Measurements from ENCODE around the gene CCDC184.
"Not testable (repeated sequence)": the region's sequence is repeated elsewhere in the genome, so short reads cannot be mapped to it uniquely, and the experiment has no call there.

Gene CCDC184

DNA sequence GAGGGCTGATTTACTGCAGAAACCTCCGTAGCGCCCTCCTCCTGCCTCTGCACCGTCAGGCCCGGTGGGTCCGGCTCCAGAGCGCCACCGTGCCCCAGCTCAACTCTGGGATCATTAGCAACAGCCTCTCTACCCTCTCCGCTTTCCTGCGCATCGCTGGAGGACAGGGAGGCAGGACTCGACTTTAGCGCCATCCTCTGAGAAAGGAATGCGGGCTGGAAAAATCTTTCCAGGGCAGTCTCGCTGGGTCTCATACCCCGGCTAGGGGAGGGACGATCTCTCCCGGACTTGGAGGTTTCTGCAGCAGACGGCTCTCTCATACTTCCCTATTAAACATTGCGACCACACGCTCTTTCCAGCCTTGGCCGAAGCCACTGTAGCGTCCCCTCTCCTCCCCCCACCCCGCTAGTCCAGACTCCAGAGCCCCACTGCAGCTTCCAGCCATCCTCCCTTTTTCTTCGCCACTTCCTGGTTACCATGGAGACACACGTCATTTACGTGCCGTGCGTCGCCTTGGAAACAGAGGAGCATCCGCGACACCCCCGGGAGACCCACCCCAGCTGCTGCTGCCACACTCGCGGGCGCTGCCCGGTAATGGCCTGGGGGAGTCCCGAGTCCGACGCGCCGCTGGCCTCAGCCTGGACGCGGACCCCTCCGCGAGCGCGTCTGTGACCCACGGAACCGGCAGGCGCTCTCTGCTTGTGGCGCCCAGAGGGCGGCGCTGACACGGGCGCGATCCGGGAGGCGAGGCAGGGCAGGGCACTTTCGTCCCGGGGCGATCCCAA is at the start of gene CCDC184:
Gene CCDC184, plus strand, starts transcription at position 554 of the 785 bp plus-strand sequence. CDS start 479 bp downstream, outside the sequence.
- peak; percentile 46 to 57 for DNase-seq (ENCODE audit: low read depth in 1 of 2, low spot score in 1 of 2)

DNA sequence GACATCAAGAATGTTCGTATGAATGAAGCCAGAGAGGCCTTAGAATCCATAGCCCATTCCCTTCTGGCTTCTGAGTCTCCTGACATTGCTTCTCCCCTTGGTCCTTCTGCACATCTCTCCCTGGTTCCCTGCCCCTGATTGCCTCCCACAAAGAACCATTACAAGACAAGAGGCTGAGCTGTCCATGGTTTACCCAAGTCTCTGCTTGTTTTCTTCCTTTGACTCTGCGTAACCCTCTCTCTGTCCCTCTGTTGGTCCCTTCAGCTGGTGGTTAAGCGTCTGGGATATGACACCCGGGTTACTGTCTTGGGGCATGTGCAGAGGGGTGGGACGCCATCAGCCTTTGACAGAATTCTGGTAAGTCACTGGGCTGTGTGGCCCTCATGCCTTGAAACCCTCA is 48.4 kb upstream of the CCDC184 start:
- DNase-seq (ENCODE audit: low read depth in 1 of 2, low spot score in 1 of 2) = no peak

DNA sequence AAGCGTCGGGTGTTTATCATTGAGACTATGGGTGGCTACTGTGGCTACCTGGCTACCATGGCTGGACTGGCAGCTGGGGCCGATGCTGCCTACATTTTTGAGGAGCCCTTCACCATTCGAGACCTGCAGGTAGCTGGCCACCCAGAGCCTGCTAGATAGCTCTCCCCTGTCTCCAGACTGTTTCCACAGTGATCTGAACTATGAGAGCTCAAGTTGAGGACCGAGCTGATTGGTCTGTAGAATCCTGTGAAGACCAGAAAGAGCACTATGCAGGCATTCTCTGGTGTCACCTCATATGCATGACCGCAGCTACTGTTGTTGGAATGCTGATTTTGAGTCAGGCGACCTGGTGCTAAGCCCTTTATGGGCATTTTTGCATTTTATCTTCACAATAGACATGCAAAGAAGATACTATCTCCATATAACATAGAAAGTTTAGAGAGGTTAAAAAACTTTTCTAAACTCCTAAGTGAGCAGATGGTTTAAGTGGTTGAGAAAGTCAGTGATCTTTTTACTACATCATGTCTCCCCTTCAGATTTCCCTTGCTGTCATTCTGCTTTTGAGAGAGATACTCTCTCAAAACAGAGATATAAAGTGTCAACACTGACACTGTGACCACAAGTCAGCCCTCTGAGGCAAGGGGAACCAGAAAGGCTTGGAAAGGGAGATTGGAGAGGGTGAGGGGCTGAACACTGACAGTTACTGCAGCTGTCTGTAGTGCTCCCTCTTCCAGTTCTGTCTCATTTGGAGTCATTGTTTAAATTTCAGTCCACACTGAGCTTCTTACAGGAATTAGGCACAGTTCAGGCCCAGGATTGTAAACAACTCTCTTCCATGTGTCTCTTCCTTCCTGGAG is 40.4 kb upstream of the CCDC184 start:
- DNase-seq (ENCODE audit: low read depth in 1 of 2, low spot score in 1 of 2) = no peak

DNA sequence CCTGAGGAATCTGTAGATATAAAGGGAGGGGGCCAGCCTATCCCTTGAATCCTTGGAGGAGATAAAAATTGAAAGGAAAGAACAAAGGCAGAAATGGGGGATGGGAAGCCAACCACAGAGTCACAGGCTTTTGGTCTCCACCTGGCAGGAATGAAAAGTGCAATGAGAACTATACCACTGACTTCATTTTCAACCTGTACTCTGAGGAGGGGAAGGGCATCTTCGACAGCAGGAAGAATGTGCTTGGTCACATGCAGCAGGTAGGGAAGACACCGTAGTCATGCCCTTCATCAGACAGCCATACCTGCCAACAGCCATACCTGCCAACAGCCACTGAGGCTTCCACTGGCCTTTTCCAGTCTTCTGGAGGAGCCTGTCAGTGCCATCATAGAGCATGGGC is 39.5 kb upstream of the CCDC184 start:
- DNase-seq (ENCODE audit: low read depth in 1 of 2, low spot score in 1 of 2) = no peak

DNA sequence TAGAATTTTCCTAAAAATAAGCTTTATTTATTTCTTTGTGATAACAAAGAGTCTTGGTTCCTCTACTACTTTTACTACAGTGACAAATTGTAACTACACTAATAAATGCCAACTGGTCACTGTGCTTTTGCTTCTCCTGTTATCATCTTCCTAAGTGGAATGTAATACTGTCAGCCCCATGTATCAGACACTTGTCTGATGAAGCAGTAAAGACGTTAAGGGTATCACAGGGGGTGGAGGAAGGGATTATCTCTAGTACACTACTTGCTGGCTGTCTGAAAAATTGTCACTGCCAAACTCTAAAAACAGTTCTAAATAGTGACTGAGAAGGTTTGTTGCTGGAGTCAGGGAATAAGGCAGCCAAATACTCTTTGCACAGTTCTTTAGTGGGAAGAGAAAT is 37.5 kb upstream of the CCDC184 start:
- DNase-seq (ENCODE audit: low read depth in 1 of 2, low spot score in 1 of 2) = no peak

DNA sequence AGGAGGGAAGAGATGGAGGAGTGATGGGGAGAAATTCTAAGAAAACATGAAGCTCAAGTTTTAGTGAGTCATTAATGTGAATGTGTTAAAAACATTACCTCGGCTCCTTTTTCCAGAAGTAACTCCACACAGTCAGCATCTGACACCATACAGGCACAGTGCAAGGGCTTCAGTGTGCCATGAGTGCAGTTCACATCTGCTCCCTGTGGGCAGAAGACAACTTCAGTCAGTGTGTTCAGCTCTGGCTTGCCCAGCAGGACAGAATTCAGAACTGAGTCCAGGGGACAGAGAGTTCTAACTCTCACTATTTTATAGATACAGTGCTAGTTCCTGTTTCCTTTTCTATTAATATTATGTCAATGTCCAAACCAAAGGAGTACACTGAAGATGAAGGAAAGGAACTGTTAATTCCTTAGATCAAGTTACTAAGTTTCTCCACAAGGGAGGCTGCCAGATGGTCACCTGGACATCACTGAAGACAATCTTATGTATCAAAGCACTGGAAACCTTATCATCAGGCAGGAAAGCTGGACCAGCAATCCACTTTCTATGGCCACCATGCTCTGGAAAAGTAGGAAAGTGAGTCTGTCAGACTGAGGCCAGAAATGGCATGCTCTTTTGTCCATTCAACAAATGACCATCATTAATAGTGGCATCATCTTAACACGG is 32.2 kb upstream of the CCDC184 start:
- no peak for DNase-seq (ENCODE audit: low read depth in 1 of 2, low spot score in 1 of 2)

DNA sequence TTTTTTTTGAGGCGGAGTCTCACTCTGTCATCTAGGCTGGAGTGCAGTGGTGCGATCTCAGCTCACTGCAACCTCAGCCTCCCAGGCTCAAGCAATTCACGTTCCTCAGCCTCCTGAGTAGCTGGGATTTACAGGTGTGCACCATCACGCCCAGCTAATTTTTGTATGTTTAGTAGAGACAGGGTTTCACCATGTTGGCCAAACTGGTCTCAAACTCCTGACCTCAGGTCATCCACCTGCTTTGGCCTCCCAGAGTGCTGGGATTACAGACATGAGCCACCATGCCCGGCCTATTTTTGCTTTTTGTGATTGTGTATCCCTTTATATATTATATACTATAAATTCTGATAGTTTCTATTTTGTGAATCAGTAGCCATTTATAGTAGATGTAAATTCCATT is 27.7 kb upstream of the CCDC184 start:
- not testable (repeated sequence) for DNase-seq (ENCODE audit: low read depth in 1 of 2, low spot score in 1 of 2)

DNA sequence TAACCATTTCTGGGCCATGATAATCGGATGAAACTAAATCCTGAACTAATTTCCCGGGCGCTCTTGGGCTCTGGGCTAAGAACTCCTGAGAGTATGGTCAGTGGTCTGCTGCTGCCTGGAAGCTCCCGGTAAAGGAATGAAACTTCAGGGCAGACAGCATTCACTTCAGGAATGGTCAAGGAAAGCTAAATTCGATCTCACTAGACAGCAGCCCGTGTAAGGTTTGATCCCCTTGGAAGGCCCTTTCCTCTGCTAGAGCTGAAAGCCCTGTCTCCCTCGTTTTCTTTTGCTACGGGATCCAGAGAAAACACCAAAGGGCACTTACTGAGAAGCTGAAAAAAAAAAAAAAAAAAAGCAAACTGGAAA is 26.8 kb upstream of the CCDC184 start:
- DNase-seq (ENCODE audit: low read depth in 1 of 2, low spot score in 1 of 2) = no peak

DNA sequence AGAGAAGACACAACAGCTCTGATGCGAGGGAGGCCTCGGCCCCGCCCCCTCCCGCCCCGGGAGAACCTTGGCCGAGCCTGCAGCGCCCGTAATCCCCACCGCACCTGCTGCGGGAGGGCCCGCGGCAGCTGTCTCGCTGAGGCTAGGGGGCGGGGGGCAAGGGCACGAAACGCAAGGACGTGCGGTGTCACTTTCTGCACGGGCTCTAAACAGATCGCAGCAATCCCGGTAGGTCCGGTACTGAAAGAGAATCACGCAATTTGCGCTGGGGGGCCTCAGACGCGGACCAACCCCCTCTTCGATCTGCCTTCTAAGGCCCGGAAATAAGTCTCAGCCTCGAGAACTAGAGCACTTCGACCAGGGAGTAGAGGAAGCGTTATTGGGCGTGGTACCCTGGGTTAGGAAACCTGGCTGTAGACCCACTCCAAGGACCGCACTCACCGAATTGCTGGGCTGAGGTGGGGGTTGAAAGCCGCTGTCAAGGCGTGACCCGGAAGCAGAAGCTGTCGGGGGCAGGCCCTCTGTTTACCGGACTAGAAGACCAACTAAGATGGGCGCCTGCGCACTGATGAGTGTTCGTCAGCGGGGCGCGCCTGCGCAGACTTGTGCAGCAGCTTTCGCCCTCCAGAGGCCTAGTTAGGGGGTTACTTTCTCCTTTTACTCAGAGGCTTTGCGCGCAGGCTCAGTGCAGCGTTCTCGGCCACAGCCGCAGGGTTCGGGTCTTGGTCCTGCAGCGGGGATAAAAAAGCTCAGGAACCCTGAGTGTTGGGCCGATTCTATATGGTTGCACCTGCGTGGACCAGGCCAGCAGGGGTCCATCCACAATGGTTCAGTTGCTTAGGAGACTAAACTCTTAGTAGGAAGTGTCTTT is 26.2 kb upstream of the CCDC184 start, which contains the start of gene ASB8:
Gene ASB8, minus strand, starts transcription at position 498 of the 871 bp plus-strand sequence. CDS start 4,019 bp downstream, outside the sequence.
- DNase-seq (ENCODE audit: low read depth in 1 of 2, low spot score in 1 of 2) = peak; percentile 98

DNA sequence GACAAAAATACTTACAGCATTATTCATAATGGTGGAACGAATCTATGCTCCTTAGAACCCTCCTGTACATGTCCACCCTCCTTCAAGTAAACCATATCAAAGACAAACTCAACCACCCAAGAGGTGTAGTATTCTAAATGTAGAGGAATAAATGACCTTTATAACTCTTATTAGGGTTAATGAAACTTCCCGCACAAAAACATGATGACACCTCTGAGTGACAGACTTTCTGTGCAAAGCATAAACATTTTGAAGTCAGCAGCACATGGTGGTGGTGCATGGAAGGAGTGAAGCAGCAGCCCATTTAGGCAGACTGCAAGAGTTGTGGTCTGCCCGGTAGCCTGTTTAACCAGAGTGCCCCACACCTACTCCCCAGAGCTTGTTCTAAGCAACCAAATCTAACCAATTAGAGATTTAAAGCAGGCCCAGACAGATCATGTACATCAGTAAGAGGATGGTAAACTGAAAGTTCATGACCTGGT is 25.5 kb upstream of the CCDC184 start:
- no peak for DNase-seq (ENCODE audit: low read depth in 1 of 2, low spot score in 1 of 2)

DNA sequence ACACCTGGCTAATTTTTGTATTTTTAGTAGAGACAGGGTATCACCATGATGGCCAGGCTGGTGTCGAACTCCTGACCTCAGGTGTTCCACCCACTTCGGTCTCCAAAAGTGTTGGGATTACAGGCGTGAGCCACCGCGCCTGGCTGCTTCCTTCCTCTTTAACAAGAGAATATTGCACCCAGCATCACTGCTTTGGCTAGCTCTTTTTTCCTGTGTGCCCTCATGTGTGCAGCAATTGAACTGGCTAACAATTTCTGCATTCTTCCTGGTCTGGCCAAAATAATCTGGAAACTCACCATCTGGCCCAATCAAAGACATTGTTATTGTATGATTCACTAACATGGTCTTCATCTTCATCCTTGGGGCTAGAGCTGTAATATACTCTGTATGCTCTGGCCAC is 23.4 kb upstream of the CCDC184 start:
- no peak for DNase-seq (ENCODE audit: low read depth in 1 of 2, low spot score in 1 of 2)

DNA sequence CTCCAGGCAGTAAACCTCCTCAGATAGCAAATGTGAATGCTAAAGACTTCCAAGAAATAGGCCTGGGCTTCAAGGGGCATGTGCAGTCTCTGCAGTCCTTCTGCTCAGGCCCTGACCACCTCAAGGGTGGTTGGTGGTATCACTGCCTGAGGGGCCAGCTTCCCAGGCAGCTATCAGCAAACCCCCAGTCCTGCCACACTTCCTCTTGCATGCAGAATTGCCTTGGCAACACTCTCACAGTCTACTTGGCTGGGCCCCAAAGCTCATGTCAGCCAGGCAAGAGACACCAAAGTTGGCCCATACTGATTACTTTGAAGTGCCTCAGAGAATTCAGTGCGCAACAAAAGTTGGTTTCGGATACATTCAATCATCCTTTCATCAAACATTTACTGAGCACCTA is 22.6 kb upstream of the CCDC184 start:
- DNase-seq (ENCODE audit: low read depth in 1 of 2, low spot score in 1 of 2) = no peak

DNA sequence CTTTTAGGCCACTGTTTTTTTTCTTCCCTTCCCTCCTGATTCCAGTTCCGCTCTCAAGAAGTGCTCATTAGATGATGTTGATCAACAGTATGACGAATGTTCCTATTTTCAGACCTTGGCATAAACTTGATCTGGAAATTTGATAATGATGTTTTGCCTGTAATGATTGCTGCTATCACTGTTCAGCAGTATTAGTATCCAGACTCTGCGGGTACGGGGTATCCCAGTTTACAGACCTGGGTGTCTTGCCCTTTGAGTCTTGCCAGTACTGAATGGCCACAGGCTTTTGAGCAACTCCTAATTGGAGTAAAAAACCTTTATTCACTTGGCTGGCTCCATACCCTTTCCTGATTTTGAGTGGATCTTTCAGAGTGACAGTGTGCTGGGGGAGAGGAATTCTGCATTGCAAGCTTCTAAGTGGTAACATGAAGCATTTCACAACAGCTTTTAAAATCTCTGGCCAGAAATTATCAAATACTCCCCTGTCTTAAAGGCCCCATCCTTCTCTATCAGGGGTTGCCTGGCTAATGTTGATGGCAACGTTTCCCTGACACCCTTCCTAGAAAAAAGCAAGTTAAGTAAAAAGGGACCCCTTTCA is 20.2 kb upstream of the CCDC184 start:
- DNase-seq (ENCODE audit: low read depth in 1 of 2, low spot score in 1 of 2) = no peak

DNA sequence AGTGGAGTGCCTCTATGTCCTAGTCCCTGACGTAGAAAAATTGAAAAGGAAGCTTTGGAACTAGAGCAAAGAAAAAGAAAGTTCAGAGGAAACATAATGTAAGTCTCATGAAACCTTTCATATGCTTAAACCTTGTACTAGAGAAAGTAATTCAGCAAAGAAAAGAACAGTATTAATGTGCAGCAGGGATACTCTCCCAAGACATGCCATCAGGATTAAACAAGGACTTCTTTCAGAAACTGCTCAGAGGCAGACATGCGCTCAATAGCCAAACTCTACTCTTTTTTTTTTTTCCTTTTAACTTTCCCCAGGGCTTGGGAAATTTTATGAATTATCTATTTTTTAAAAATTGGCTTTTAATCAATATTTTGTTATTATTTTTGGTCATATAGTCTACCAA is 19.0 kb upstream of the CCDC184 start:
- no peak for DNase-seq (ENCODE audit: low read depth in 1 of 2, low spot score in 1 of 2)

DNA sequence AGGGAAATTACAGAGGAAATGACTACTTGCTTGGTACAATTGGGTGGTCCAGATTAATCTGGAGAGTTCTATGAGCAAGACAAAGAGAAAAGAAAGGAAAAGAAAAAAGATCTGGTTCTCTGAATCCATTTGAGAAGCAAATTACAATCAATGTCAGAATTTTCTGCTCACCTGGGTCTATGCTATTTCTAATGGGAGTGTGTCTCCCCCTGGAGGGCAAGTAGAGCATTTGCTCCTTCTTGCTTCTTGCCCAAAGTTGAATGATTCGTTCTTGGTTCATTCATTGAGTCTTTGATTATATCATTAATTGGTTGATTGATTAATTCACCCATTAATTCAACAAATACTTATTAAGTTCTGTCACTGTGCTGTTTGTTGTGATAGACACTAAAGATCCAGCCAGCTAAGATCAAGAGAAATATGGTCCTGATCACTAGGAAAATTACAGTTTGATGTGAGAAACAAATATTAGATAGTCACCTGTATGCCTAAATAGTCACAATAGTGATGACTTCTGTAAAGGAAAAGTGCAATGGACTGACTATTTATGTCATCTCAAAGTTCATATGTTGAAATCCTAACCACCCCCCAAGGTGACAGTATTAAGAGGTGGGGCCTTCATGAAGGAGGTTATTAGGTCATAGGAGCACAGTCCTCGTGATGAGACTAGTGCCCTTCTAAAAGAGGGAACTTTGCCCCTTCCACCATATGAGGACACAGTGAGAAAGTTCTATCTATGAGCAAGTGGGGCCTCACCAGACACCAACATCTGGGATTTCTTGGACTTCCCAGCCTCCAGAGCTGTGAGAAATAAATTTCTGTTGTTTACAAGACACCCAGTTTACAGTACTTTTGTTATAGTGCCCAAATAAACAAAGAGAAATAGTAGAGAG is 18.1 kb upstream of the CCDC184 start:
- peak in 1 of 2 donors; percentile 16 for DNase-seq (ENCODE audit: low read depth in 1 of 2, low spot score in 1 of 2)

DNA sequence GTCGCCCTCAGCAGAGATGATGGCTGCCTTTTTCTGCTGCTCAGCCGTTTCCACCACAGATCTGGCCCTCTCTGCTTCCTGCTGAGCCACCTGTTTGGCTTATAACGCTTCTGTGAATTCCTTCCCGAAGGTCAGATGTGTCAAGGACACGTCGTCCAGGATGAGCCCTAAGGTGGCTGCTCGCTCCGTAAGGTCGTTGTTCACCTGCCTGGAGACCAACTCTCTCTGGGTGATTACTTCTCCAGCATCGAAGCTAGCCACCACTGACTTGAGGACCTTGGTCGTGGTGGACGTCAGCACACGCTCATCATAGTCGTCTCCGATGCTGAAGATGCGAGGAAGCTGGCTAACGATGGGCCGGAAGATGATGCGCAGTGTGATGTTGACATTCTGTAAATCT is 14.4 kb upstream of the CCDC184 start:
- DNase-seq (ENCODE audit: low read depth in 1 of 2, low spot score in 1 of 2) = no peak

DNA sequence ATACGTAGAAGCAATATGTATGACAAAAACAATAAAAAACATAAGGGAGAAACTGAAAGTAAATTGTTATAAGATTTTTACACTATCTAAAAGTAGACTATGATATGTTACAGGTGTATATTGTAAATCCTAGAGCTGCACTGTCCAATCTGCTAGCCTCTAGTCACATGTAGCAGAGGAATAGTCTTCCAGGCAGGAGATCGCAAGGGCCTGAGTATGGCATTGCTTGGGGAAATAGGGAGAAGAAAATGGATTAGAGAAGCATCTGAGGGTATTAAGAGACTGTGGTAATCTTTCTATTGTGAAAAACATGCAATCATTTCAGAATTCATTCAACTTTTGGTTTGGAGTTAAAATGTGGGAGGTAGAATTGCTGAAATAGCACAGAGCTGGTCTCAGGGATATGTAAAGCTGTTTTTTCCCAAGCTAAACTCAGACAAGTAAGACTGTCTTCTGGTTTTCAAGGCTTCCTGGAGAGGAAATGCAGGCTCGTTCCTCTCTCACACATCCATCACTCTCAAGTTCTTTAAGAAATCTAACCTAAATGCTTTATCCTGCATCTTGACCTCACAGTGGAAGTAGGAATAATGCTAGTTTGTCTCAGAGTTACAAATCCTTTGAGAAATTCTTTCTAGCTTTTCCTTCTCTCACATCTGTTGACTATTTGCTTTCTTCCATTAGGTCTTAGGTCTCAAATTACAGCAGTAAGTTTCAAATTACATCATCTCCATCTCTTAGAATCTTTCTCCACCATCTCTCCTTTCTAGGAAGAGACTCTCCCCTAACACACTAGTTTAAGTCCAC is 7.6 kb upstream of the CCDC184 start:
- no peak for DNase-seq (ENCODE audit: low read depth in 1 of 2, low spot score in 1 of 2)

DNA sequence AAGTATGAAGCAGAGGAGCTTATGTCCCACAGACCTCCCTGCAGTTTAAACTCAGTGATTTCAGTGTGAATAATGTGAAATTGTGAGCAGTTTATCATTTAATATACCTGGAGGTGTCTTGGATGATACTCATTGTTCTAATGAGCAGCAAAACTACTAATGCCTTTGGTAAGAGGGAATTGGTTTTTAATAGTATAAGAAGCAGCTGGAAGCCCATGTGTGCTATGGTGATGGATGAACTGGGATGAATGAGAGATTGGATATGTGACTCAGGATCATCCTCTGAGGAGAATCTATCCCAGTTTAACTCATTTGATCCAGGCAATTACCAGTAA is 7.1 kb upstream of the CCDC184 start:
- DNase-seq (ENCODE audit: low read depth in 1 of 2, low spot score in 1 of 2) = no peak

DNA sequence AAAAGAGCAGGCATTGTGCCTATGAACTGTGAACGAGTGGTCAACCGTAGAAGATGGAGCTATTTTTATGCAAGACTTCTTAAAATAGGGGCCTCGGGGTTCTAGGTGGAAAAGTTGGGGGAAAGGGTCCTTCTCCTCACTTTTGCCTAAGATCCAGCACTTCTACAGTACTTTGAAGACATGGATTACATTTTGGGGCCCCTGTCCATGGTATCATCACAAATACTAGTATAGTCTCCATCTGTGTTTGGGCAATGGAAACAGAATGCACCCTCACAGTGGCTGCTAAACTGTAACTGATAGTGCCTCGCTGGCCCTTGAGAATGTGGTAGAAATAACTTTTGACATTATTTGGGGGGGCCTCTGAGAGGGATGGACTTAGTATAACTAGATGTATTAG is 5.5 kb upstream of the CCDC184 start:
- DNase-seq (ENCODE audit: low read depth in 1 of 2, low spot score in 1 of 2) = no peak
